GM10266 (cell line): ENCODE measurements around the gene KCNIP1.

ENCODE experiments used
- DNase-seq: peaks from one replicate; pipeline ENCODE4 v3.0.0; 2012; ENCODE audit errors: extremely low spot score
- TF ChIP-seq, protein P1 (sequence below): IDR thresholded peaks from 2 replicates; pipeline ENCODE4 v1.5.1; 2012; ENCODE audit warnings: mild to moderate bottlenecking, low read depth; ENCODE audit not compliant: control insufficient read depth, insufficient read depth; ENCODE audit errors: missing control alignments

Gene KCNIP1

GRCh38 chr5:170584450-170585058 lies 80.7 kb downstream of the KCNIP1 start:
- no peak for DNase-seq
- TF ChIP-seq, protein P1, sequence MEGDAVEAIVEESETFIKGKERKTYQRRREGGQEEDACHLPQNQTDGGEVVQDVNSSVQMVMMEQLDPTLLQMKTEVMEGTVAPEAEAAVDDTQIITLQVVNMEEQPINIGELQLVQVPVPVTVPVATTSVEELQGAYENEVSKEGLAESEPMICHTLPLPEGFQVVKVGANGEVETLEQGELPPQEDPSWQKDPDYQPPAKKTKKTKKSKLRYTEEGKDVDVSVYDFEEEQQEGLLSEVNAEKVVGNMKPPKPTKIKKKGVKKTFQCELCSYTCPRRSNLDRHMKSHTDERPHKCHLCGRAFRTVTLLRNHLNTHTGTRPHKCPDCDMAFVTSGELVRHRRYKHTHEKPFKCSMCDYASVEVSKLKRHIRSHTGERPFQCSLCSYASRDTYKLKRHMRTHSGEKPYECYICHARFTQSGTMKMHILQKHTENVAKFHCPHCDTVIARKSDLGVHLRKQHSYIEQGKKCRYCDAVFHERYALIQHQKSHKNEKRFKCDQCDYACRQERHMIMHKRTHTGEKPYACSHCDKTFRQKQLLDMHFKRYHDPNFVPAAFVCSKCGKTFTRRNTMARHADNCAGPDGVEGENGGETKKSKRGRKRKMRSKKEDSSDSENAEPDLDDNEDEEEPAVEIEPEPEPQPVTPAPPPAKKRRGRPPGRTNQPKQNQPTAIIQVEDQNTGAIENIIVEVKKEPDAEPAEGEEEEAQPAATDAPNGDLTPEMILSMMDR, result no peak

- DNase-seq, result no peak
- TF ChIP-seq, protein P1, result no peak
Measured at GRCh38 chr5:170585273-170585948, 81.6 kb downstream of the KCNIP1 start.

DNA sequence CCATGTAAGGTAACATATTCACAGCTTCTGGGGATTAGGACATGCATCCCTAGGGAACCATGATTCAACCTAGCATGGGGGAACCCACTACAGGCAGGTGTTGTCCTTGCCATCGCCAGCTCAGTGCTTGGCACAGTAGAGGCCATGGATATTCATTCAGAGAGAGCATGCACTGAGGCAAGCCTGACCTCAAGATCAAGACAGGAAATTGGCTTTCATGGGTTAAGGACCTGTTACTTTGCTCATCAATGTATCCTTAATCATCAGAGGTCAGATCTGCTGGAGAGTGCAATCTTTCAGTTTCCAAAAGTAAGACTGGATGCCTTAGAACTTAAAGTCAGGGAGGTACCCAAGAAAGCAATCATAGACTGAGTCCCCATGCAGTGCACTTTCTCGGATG lies 84.0 kb downstream of the KCNIP1 start:
- no peak for DNase-seq

DNA sequence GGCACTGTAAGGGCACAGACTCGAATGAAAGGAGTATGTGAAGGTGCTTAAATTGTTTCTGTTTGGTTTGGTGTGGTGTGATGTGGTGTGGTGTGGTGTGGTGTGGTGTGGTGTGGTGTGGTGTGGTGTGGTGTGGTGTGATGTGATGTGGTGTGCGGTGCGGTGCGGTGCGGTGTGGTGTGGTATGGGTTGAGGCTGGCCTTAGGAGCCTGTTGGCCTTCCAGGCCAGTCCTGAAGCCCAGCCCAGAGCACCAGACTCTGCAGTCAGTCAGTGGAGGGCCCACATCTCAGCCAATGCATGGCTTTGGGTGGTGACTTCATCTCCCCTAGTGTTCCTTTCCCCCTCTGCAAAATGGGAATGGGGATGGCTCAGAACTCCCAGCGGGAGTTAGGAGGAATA lies 85.8 kb downstream of the KCNIP1 start:
- no peak for DNase-seq
- TF ChIP-seq, protein P1, result no peak

More for the DNA sequence above, 84.0 kb downstream of the KCNIP1 start:
- TF ChIP-seq, protein P1, result no peak

DNA sequence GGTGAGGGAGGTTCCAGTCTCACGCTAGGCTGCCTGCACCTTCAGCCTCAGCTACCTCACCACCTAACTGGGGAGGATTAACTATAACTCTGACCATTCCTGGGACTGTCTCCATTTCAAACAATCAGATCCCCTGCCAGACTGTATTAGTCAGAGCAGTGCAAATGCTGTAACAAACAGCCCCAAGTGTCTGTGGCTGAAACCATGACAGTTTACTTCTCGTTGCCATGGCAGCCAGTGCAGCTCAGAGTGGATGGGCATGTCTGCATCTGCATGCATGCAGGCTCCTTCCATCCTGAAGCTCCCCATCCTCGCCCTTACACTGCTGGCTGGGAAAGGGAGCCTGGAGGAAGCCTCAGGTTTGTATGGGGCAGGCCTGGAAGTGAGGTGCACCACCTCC lies 86.7 kb downstream of the KCNIP1 start:
- DNase-seq, result no peak
- TF ChIP-seq, protein P1, result no peak

- no peak for DNase-seq
- TF ChIP-seq, protein P1, result no peak
Measured at GRCh38 chr5:170591054-170591453, 87.2 kb downstream of the KCNIP1 start.

DNA sequence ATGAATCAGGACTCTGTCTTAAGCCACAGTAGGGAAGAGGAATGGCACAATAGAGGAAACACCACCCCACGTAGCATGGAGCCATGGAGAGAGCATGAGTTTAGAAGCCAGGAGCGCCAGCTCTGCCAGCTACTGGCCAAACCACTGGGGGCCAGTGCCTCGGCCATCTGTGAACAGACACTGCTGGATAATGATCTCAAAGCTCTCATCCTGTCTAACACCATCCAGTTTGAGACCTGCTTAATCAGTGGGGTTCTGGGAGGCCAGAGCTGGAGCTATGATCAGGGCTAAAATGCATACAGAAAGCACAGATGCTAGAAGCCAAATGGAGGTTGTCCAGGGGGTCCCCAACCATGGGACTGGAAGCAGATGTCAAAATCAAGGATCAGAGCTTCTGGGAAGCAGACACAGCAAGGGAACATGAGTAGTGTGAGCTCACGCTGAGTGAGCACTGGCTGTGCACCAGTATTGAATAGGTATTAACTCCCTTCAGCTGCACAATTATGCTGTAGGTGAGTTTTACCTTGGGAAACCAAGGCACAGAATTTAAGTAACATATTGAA lies 92.7 kb downstream of the KCNIP1 start:
- DNase-seq, result no peak
- TF ChIP-seq, protein P1, result no peak
